Colonic mucosa (tissue), 4 donors: ENCODE data around the gene STAT1. TPM values are rescaled to one million over a fixed set of nuclear protein-coding genes. Genes with fewer than 3 reads are reported as not detected.

Experiments used
- DNase-seq: peaks from one replicate; pipeline ENCODE4 v3.0.0-alpha.2; 2020
- H3K27ac ChIP-seq: fragments of 200-600 bp; one replicate; pipeline ENCODE4 v1.8.0; 2021
- H3K27me3 ChIP-seq: fragments of 200-600 bp; one replicate; pipeline ENCODE4 v1.8.0; 2021
- H3K36me3 ChIP-seq: fragments of 200-600 bp; one replicate; pipeline ENCODE4 v1.8.0; 2021
- H3K4me1 ChIP-seq: fragments of 200-600 bp; one replicate; pipeline ENCODE4 v1.8.0; 2021; ENCODE audit warnings: mild to moderate bottlenecking
- H3K4me3 ChIP-seq: fragments of 200-600 bp; one replicate; pipeline ENCODE4 v1.8.0; 2021
- H3K9ac ChIP-seq, 2 donors: one replicate each; pipeline ENCODE4 v1.7.0; 2013; ENCODE audit warnings: control low read depth in 2 of 2, low read depth in 2 of 2, low read length in 2 of 2
- H3K9me3 ChIP-seq: fragments of 200-600 bp; one replicate; pipeline ENCODE4 v1.8.0; 2021
- CTCF ChIP-seq: fragments of 200-600 bp; IDR thresholded peaks from one replicate; pipeline ENCODE4 v1.8.0; 2022; ENCODE audit warnings: antibody characterized with exemption, mild to moderate bottlenecking
- intact Hi-C: fragments of 100-400 bp; cut with DNase I; formaldehyde crosslinking; loops from one replicate; pipeline ENCODE4 v1.14.1; 2022
- total RNA-seq, 2 donors: library from RNA; stranded (reverse); fragmentation: NEBNext Ultra II Directional in 1 of 2; extraction: Animal tissue kit (Norgen Biotek cat#: 25700) in 1 of 2; gene quantifications; one replicate each; pipeline ENCODE4 v1.2.1, GENCODE V29; 2021
- donor health status: healthy.
- donor health status: DM: no; HTN: no; CAD: no.
- donor health status: DM: no; HTN: no; CAD: no.

STAT1 gene
- total RNA-seq, 2 donors from 2014 or later: 52.7 to 58.3 TPM

- H3K27me3 ChIP-seq: no peaks in the 10 kb centered on the region
- no peaks in the 10 kb centered on the region for H3K9me3 ChIP-seq
- no peak for DNase-seq
- intact Hi-C loops: no loop called here
- TF ChIP-seq CTCF: no peak
- peak overlapping the region in 1 of 2 donors; percentile 36 for H3K9ac ChIP-seq
- H3K36me3 ChIP-seq: no peaks in the 10 kb centered on the region
- H3K27ac ChIP-seq: no peak overlapping the region
- H3K4me3 ChIP-seq: no peak overlapping the region
- no peaks in the 10 kb centered on the region for H3K4me1 ChIP-seq
Measured at GRCh38 chr2:190948671-190949070, 65.3 kb downstream of the STAT1 start.

- DNase-seq: no peak
- H3K4me1 ChIP-seq: no peaks in the 10 kb centered on the region
- H3K36me3 ChIP-seq: no peaks in the 10 kb centered on the region
- intact Hi-C loops: no loop called here
- no peaks in the 10 kb centered on the region for H3K9me3 ChIP-seq
- no peaks in the 10 kb centered on the region for H3K27me3 ChIP-seq
- TF ChIP-seq CTCF: no peak
- peak overlapping the region in 1 of 2 donors; percentile 21 for H3K9ac ChIP-seq
- H3K27ac ChIP-seq: no peak overlapping the region
- H3K4me3 ChIP-seq: no peak overlapping the region
Measured at GRCh38 chr2:190947711-190948251, 66.2 kb downstream of the STAT1 start.

DNA sequence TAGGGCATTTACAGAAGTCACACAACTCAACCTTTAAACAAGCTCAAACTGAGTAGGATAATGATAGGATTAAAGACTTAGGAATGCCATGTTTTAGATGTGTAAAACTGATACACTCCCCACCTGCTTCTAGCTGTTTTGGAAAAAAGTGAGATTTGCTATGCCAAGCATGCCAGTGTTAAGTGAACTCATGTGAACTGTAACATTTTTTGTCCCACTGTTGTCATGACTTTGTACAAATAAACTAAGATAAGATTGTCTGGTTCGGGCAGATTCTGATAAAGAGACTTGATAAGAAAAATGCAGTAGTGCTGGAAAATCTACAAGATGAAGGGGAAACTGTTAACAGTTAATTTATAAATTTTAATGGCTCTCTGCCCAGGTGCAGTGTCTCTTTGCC lies 66.8 kb downstream of the STAT1 start:
- no peak overlapping the region for H3K27ac ChIP-seq
- no peak for TF ChIP-seq CTCF
- no peak overlapping the region for H3K9ac ChIP-seq
- intact Hi-C loops: no loop called here
- no peaks in the 10 kb centered on the region for H3K36me3 ChIP-seq
- no peaks in the 10 kb centered on the region for H3K9me3 ChIP-seq
- DNase-seq: no peak
- no peak overlapping the region for H3K4me3 ChIP-seq
- H3K27me3 ChIP-seq: no peaks in the 10 kb centered on the region
- no peaks in the 10 kb centered on the region for H3K4me1 ChIP-seq

- no peak for TF ChIP-seq CTCF
- intact Hi-C loops: no loop called here
- Histone ChIP-seq H3K36me3 (no peaks in the 10 kb centered on the region), H3K9me3 (no peaks in the 10 kb centered on the region), H3K27ac (no peak overlapping the region), H3K27me3 (no peaks in the 10 kb centered on the region), H3K9ac (no peak overlapping the region), H3K4me1 (no peaks in the 10 kb centered on the region), H3K4me3 (no peak overlapping the region)
- DNase-seq: no peak
Measured at GRCh38 chr2:190943706-190944105, 70.3 kb downstream of the STAT1 start.

DNA sequence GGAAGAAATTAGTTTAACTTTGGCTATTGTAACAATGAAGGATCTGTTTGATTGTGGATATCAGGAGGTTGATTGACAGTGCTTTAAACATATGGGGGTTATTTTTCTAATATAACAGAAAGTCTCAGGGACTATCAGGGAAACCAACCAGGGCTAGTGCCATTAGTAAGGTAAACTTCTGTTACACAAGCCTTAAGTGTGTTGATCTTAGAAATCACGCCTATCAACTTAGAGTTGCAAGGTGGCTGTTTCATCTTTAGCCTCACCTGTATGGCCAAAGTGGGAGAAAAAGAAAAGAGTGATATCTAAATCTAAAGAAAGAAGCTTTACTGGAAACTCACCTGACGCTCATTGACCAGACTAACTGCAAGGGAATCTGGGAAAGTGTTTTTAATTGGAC lies 71.3 kb downstream of the STAT1 start:
- intact Hi-C loops: no loop called here
- no peaks in the 10 kb centered on the region for H3K9me3 ChIP-seq
- no peak for TF ChIP-seq CTCF
- no peak for DNase-seq
- no peak overlapping the region for H3K9ac ChIP-seq
- H3K36me3 ChIP-seq: no peaks in the 10 kb centered on the region
- no peaks in the 10 kb centered on the region for H3K4me1 ChIP-seq
- no peaks in the 10 kb centered on the region for H3K27me3 ChIP-seq
- no peak overlapping the region for H3K4me3 ChIP-seq
- no peak overlapping the region for H3K27ac ChIP-seq

DNA sequence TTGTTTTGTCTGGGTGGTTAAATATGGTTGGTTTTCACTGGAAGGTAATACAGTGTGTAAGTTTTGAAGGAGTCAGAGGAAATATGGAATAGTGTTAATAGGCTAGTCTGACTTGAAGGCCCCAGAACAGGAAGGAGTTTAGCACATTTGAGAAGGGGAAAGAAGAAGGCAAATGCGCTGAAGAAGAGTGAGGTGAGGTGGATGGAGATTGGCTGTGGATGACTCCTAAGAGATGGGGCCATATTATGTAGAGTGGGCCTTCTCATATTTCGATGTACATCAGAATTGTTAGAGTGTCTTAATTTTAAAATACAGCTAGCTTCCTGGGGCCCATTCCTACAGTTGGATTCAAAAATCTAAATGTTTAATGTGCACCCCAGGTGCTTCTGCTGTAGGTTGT lies 72.4 kb downstream of the STAT1 start:
- Histone ChIP-seq H3K27me3 (no peaks in the 10 kb centered on the region), H3K36me3 (no peaks in the 10 kb centered on the region), H3K4me1 (no peaks in the 10 kb centered on the region), H3K4me3 (no peak overlapping the region), H3K27ac (no peak overlapping the region), H3K9ac (no peak overlapping the region), H3K9me3 (no peaks in the 10 kb centered on the region)
- intact Hi-C loops: no loop called here
- DNase-seq: no peak
- TF ChIP-seq CTCF: no peak
